Progenitor cell of endocrine pancreas (in vitro differentiated cells): Measurements from ENCODE around the gene ORC3. TPM values are rescaled to one million over a fixed set of nuclear protein-coding genes. Genes with fewer than 3 reads are reported as not detected.

ENCODE experiments used
- DNase-seq: peaks from one replicate; pipeline ENCODE4 v3.0.0; 2021; ENCODE audit warnings: low spot score; ENCODE audit not compliant: unreplicated experiment
- H3K27ac Mint-ChIP-seq: 2 replicates; pipeline ENCODE4 v1.8.0; 2021; ENCODE audit warnings: mild to moderate bottlenecking, moderate library complexity, mixed read lengths
- H3K27me3 Mint-ChIP-seq: 2 replicates; pipeline ENCODE4 v1.8.0; 2021; ENCODE audit warnings: mixed read lengths
- H3K36me3 Mint-ChIP-seq: 2 replicates; pipeline ENCODE4 v1.8.0; 2022; ENCODE audit warnings: mixed read lengths; ENCODE audit not compliant: insufficient read depth
- H3K4me1 Mint-ChIP-seq: 2 replicates; pipeline ENCODE4 v1.8.0; 2021; ENCODE audit warnings: low read depth, mixed read lengths
- H3K4me3 Mint-ChIP-seq: 2 replicates; pipeline ENCODE4 v1.8.0; 2021; ENCODE audit warnings: low read depth, mild to moderate bottlenecking, moderate library complexity, mixed read lengths
- H3K9me3 Mint-ChIP-seq: 2 replicates; pipeline ENCODE4 v1.8.0; 2021; ENCODE audit warnings: low read depth, mixed read lengths
- total RNA-seq: library from RNA; stranded (reverse); gene quantifications from 2 replicates; pipeline ENCODE4 v1.2.1, GENCODE V29; 2021
- TF ChIP-seq, protein P1 (sequence below): fragments of 200-600 bp; sonication (generic); IDR thresholded peaks from one replicate; pipeline ENCODE4 v1.5.0; 2021; ENCODE audit warnings: antibody characterized with exemption, mild to moderate bottlenecking; ENCODE audit not compliant: unreplicated experiment

ORC3 gene
- total RNA-seq, 1 donor from 2014 or later: 31.6 TPM

DNA sequence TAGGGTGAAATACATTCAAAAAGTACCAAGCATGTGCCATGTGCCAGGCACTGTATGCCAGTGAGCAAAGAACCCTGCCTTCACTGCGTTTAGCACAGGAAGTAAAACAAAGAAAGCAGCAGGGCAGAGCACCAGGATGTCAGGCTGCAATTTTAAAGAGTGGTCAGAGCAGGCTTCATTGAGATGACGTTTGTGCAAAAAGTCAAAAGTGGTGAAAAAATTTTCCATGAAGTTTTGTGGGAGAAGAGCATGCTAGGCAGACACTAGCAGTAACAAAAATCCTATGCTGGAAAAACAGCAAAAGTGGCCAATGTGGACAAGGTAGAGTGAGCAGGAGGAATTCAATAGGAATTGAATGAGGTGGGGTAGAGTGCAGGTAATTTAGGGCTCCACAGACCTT lies 80.8 kb downstream of the ORC3 start:
- H3K4me3 Mint-ChIP-seq: no peak overlapping the region
- TF ChIP-seq, protein P1, sequence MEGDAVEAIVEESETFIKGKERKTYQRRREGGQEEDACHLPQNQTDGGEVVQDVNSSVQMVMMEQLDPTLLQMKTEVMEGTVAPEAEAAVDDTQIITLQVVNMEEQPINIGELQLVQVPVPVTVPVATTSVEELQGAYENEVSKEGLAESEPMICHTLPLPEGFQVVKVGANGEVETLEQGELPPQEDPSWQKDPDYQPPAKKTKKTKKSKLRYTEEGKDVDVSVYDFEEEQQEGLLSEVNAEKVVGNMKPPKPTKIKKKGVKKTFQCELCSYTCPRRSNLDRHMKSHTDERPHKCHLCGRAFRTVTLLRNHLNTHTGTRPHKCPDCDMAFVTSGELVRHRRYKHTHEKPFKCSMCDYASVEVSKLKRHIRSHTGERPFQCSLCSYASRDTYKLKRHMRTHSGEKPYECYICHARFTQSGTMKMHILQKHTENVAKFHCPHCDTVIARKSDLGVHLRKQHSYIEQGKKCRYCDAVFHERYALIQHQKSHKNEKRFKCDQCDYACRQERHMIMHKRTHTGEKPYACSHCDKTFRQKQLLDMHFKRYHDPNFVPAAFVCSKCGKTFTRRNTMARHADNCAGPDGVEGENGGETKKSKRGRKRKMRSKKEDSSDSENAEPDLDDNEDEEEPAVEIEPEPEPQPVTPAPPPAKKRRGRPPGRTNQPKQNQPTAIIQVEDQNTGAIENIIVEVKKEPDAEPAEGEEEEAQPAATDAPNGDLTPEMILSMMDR: no peak
- H3K36me3 Mint-ChIP-seq: peaks cover 26% of the 10 kb centered on the region
- H3K27ac Mint-ChIP-seq: peak overlapping the region; percentile 21
- no peaks in the 10 kb centered on the region for H3K27me3 Mint-ChIP-seq
- H3K4me1 Mint-ChIP-seq: peaks cover 15% of the 10 kb centered on the region
- no peak for DNase-seq
- no peaks in the 10 kb centered on the region for H3K9me3 Mint-ChIP-seq

DNA sequence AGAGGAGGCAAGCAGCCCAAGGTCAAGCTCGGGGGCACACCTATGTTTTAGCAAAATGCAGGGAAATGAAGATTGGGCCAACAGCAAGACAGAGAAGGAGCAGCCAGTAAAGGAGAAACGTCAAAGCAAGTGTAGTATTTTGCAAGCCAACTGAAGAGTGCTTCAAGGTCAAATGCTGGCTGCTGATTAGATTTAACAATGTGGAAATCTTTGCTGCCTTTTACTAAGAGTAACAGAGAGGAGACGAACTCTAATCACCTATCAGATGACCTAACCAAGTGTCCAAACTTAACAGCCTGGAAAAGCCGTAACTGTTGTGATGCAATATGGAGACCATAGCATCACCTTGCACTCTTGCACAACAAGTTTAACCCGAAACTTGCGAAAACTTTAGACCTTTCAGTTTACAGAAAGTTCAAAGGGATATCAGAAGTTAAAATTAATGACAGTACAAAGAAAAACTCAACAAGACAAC lies 81.7 kb downstream of the ORC3 start:
- Mint-ChIP-seq H3K4me1 (peaks cover 13% of the 10 kb centered on the region), H3K27ac (no peak overlapping the region), H3K9me3 (no peaks in the 10 kb centered on the region), H3K36me3 (peaks cover 30% of the 10 kb centered on the region), H3K27me3 (no peaks in the 10 kb centered on the region), H3K4me3 (no peak overlapping the region)
- TF ChIP-seq, protein P1: no peak
- DNase-seq: no peak

DNA sequence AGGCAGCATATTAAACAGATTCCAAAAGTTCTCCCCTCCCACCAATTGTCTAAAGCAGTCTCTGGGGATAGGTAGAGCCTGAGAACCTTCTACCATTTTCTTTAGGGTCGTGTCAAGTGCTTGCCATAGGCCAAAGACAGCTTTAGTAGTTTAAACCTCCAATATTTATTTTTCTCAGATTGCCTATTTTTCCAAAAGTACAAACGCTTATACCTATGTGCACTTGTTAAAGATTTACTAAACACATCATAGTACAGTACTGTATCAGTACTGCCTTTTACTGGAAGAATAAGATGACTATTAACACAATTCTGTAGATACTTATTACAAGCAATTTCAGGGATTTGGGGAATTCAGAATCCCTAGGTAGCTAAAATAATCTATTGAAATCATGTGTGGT lies 82.7 kb downstream of the ORC3 start:
- H3K4me1 Mint-ChIP-seq: peaks cover 7% of the 10 kb centered on the region
- no peak overlapping the region for H3K27ac Mint-ChIP-seq
- no peak for DNase-seq
- peaks cover 30% of the 10 kb centered on the region for H3K36me3 Mint-ChIP-seq
- TF ChIP-seq, protein P1: no peak
- H3K27me3 Mint-ChIP-seq: no peaks in the 10 kb centered on the region
- no peaks in the 10 kb centered on the region for H3K9me3 Mint-ChIP-seq
- no peak overlapping the region for H3K4me3 Mint-ChIP-seq

DNA sequence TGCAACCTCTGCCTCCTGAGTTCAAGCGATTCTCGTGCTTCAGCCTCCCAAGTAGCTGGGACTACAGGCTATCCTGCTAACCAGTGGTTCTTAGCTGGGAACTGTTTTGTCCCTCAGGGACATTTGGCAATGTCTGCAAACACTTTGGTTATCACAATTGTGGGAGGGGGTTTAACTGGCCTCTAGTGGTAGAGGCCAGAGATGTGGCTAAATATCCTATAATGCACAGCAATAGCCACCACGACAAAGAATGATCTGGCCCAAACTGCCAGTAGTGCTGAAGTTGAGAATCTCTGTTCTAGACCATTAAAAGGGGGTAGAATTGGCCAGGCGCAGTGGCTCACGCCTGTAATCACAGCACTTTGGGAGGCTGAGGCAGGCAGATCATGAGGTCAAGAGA lies 83.3 kb downstream of the ORC3 start:
- DNase-seq: no peak
- Mint-ChIP-seq H3K4me3 (no peak overlapping the region), H3K4me1 (peaks cover 7% of the 10 kb centered on the region), H3K27ac (no peak overlapping the region), H3K27me3 (no peaks in the 10 kb centered on the region), H3K9me3 (no peaks in the 10 kb centered on the region), H3K36me3 (peaks cover 31% of the 10 kb centered on the region)
- TF ChIP-seq, protein P1: no peak

DNA sequence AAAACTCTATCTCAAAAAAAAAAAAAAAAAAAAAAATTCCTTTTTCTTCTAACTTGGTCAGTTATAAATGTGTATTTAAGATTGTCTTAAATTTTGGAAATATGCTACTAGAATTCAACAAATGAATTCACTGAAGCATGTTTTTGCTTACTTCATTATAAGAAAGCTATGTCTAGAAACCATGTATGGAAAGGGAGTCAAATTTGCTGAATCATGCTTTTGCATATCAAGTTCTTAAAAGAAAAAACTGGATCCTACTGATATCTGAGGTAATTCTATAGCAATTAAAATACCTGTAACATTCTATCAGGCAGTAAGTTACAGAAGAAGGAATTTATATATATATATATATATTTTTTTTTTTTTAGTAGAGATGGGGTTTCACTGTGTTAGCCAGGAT lies 84.4 kb downstream of the ORC3 start:
- no peak for DNase-seq
- Mint-ChIP-seq H3K27ac (no peak overlapping the region), H3K36me3 (peaks cover 34% of the 10 kb centered on the region), H3K9me3 (no peaks in the 10 kb centered on the region), H3K4me3 (no peak overlapping the region), H3K4me1 (peaks cover 3% of the 10 kb centered on the region), H3K27me3 (no peaks in the 10 kb centered on the region)
- TF ChIP-seq, protein P1: no peak
